Erythroblast (primary cell): Measurements from ENCODE around the gene CCDC169.

Source experiments
- GATA1 ChIP-seq: IDR thresholded peaks from 2 replicates; pipeline ENCODE4 v1.6.1; 2011; ENCODE audit warnings: low read depth, mild to moderate bottlenecking, control low read depth, low read length, moderate library complexity
- POLR2A ChIP-seq: IDR thresholded peaks from 2 replicates; pipeline ENCODE4 v1.6.1; 2011; ENCODE audit warnings: mild to moderate bottlenecking, low read length

- no peak for TF ChIP-seq POLR2A
- no peak for TF ChIP-seq GATA1
Measured at GRCh38 chr13:36294096-36294495, 3.5 kb downstream of the CCDC169 start.
